Measurements from ENCODE around the gene PHTF1.

Gene PHTF1

GRCh38 chr1:113686891-113687618 lies 72.2 kb downstream of the PHTF1 start:
- no peak for DNase-seq (ENCODE audit: extremely low spot score)
- ChIA-PET CTCF (interaction anchor here (0.6 kb wide), 1 partner anchor 970 kb away, joined by 3 read pairs; no protein-coding TSS in a partner anchor), POLR2A (no interaction called here)
- TF ChIP-seq FOXM1 (IDR thresholded peaks at IDR 0.05; ENCODE audit: borderline replicate concordance), result no peak
- no peak for TF ChIP-seq ELF4 (IDR thresholded peaks at IDR 0.05)
- TF ChIP-seq HDGF (IDR thresholded peaks at IDR 0.05; ENCODE audit: borderline replicate concordance), result no peak
- TF ChIP-seq NFRKB (IDR thresholded peaks at IDR 0.05), result no peak
- no peak for TF ChIP-seq FOXK2 (IDR thresholded peaks at IDR 0.05)
- no peak for TF ChIP-seq BHLHE40 (IDR thresholded peaks at IDR 0.05; ENCODE audit: borderline replicate concordance)
- no peak for TF ChIP-seq SP1 (IDR thresholded peaks at IDR 0.05)
- TF ChIP-seq SUZ12 (IDR thresholded peaks at IDR 0.05), result no peak
- TF ChIP-seq FOXA1 (IDR thresholded peaks at IDR 0.05), result no peak
- TF ChIP-seq LEF1 (IDR thresholded peaks at IDR 0.05; ENCODE audit: borderline replicate concordance), result no peak
- no peak for TF ChIP-seq CTBP1 (IDR thresholded peaks at IDR 0.05; ENCODE audit: borderline replicate concordance)
- no peak for TF ChIP-seq L3MBTL2 (conservative IDR thresholded peaks at IDR 0.05)
- no peak for TF ChIP-seq ZNF384 (IDR thresholded peaks at IDR 0.05)
- no peak for TF ChIP-seq TARDBP (IDR thresholded peaks at IDR 0.05)
- TF ChIP-seq ARNT (IDR thresholded peaks at IDR 0.05), result no peak
- no peak for TF ChIP-seq PKNOX1 (IDR thresholded peaks at IDR 0.05)

GRCh38 chr1:113684153-113684541 lies 75.1 kb downstream of the PHTF1 start:
- no peak for TF ChIP-seq BHLHE40 (IDR thresholded peaks at IDR 0.05; ENCODE audit: borderline replicate concordance)
- no peak for TF ChIP-seq ZNF384 (IDR thresholded peaks at IDR 0.05)
- TF ChIP-seq PKNOX1 (IDR thresholded peaks at IDR 0.05), result no peak
- TF ChIP-seq LEF1 (IDR thresholded peaks at IDR 0.05; ENCODE audit: borderline replicate concordance), result no peak
- TF ChIP-seq L3MBTL2 (conservative IDR thresholded peaks at IDR 0.05), result no peak
- no peak for TF ChIP-seq SUZ12 (IDR thresholded peaks at IDR 0.05)
- TF ChIP-seq CTBP1 (IDR thresholded peaks at IDR 0.05; ENCODE audit: borderline replicate concordance), result no peak
- ChIA-PET CTCF (no interaction called here), POLR2A (no interaction called here)
- DNase-seq (ENCODE audit: extremely low spot score), result no peak

- ChIA-PET CTCF (no interaction called here), POLR2A (no interaction called here)
- no peak for DNase-seq (ENCODE audit: extremely low spot score)
- no peak for TF ChIP-seq L3MBTL2 (conservative IDR thresholded peaks at IDR 0.05)
- TF ChIP-seq LEF1 (IDR thresholded peaks at IDR 0.05; ENCODE audit: borderline replicate concordance), result no peak
- no peak for TF ChIP-seq ELF4 (IDR thresholded peaks at IDR 0.05)
- TF ChIP-seq CTBP1 (IDR thresholded peaks at IDR 0.05; ENCODE audit: borderline replicate concordance), result no peak
- TF ChIP-seq BHLHE40 (IDR thresholded peaks at IDR 0.05; ENCODE audit: borderline replicate concordance), result no peak
- no peak for TF ChIP-seq FOXK2 (IDR thresholded peaks at IDR 0.05)
- TF ChIP-seq FOXM1 (IDR thresholded peaks at IDR 0.05; ENCODE audit: borderline replicate concordance), result no peak
These were observed 75.7 kb downstream of the PHTF1 start for GRCh38 chr1:113683384-113684152.

- ChIA-PET CTCF (interaction anchor here (0.7 to 1.7 kb wide), 3 partner anchors 33 to 609 kb away, joined by 3 to 6 read pairs (median 4); no protein-coding TSS in a partner anchor), POLR2A (no interaction called here)
- TF ChIP-seq PKNOX1 (IDR thresholded peaks at IDR 0.05) (peak; percentile 51; the same call in 1 of the 2 replicates), HDGF (IDR thresholded peaks at IDR 0.05; ENCODE audit: borderline replicate concordance) (no peak)
- no peak for DNase-seq (ENCODE audit: extremely low spot score)
These were observed 77.5 kb downstream of the PHTF1 start for GRCh38 chr1:113681596-113682337.

GRCh38 chr1:113678159-113678469 lies 81.2 kb downstream of the PHTF1 start:
- ChIA-PET CTCF (no interaction called here), POLR2A (no interaction called here)
- DNase-seq (ENCODE audit: extremely low spot score), result no peak
- no peak for TF ChIP-seq FOXM1 (IDR thresholded peaks at IDR 0.05; ENCODE audit: borderline replicate concordance)

Measured in HEK293T (cell line).